Adipocyte (in vitro differentiated cells): ENCODE data around the gene TRIM49B.
"Not testable (repeated sequence)": the region's sequence is repeated elsewhere in the genome, so short reads cannot be mapped to it uniquely, and the experiment has no call there.

ENCODE experiments used
- DNase-seq: peaks from one replicate; pipeline ENCODE4 v3.0.0-alpha.2; 2015; ENCODE audit warnings: low read depth
- H3K27me3 ChIP-seq: replicated peaks from 2 replicates; pipeline ENCODE4 v1.7.0; 2013; ENCODE audit warnings: mild to moderate bottlenecking, low read length, moderate library complexity; ENCODE audit not compliant: control insufficient read depth, insufficient read depth
- H3K36me3 ChIP-seq: 2 replicates; pipeline ENCODE4 v1.7.0; 2013; ENCODE audit warnings: low read length, mild to moderate bottlenecking, moderate library complexity; ENCODE audit not compliant: control insufficient read depth, insufficient read depth, severe bottlenecking
- H3K4me1 ChIP-seq: 2 replicates; pipeline ENCODE4 v1.7.0; 2013; ENCODE audit warnings: mild to moderate bottlenecking, low read length, moderate library complexity; ENCODE audit not compliant: control insufficient read depth, insufficient read depth
- H3K4me3 ChIP-seq: 2 replicates; pipeline ENCODE4 v1.7.0; 2013; ENCODE audit warnings: mild to moderate bottlenecking, low read length, moderate library complexity
- H3K9ac ChIP-seq: 2 replicates; pipeline ENCODE4 v1.7.0; 2013; ENCODE audit warnings: mild to moderate bottlenecking, low read length, moderate library complexity
- H3K9me3 ChIP-seq: 2 replicates; pipeline ENCODE4 v1.7.0; 2013; ENCODE audit warnings: mild to moderate bottlenecking, low read length, moderate library complexity; ENCODE audit not compliant: control insufficient read depth

TRIM49B gene, protein sequence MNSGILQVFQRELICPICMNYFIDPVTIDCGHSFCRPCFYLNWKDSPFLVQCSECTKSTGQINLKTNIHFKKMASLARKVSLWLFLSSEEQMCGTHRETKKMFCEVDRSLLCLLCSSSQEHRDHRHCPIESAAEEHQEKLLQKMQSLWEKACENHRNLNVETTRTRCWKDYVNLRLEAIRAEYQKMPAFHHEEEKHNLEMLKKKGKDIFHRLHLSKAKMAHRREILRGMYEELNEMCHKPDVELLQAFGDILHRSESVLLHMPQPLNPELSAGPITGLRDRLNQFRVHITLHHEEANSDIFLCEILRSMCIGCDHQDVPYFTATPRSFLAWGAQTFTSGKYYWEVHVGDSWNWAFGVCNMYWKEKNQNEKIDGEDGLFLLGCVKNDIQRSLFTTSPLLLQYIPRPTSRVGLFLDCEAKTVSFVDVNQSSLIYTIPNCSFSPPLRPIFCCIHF

DNA sequence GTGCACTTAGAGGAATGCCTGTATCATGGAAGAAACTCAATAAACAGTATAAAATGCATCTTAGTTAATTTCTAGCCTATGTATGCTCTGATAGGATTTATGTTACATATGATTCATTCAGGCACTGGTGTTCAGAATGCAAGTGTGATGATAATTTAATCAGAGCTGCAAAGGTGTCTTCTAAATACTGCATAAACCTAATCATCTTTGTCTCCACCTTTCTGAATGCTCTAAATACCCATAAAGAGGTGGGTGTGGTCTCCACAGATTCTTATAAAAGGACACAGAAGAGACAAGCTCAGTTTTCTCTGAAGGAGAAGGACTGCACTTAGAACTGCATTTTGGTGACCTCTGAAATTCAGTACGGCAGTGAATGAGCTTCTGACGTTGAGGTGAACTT lies at the start of gene TRIM49B:
TRIM49B (plus strand) TSS at position 301 of the 400 bp plus-strand sequence. CDS start 2,777 bp downstream, outside the sequence.
- not testable (repeated sequence) for H3K4me1 ChIP-seq, H3K4me3 ChIP-seq, H3K27me3 ChIP-seq, H3K9me3 ChIP-seq, H3K9ac ChIP-seq, H3K36me3 ChIP-seq, DNase-seq

DNA sequence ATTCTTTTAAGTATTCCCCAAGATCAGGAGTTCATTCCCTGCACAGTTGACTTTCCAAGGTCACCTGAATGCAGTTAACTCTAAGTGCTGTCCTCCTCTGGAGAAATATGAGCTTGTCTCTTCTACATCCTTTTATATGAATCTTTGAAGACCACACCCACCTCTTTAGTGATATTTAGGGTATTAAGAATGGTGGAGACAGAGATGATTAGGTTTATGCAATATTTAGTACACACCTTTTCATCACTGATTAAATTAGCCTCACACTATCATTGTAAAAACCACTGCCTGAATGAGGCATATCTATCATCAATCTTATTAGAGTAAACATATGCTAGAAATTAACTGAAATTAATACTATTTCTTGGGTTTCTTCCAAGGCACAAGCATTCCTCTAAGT lies 44.8 kb upstream of the TRIM49B start, which contains the start of gene TRIM51G:
TRIM51G (minus strand) TSS at position 101 of the 400 bp plus-strand sequence. CDS start 2,190 bp downstream, outside the sequence.
- not testable (repeated sequence) for H3K36me3 ChIP-seq, H3K9ac ChIP-seq, H3K27me3 ChIP-seq, DNase-seq, H3K9me3 ChIP-seq, H3K4me3 ChIP-seq, H3K4me1 ChIP-seq

DNA sequence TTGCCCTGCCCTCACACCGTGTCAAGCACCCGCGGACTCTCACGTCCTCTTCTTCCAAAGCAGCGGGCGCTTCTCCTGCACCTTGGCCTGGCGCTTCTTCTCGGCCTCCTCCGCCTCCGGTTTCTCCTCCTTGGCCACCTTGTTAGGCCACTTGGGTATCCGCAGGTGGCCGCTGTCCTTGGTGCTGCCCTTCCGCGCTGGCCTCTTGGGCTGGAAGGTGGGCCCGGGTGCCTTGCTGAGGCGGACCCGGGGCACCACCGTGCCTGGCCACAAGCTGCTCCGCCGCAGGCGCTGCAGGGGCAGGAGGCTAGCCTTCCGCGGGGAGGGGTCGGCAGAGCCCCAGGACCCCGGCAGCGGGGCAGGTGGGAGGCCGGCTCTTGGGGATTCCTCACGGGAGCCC lies 19.6 kb downstream of the TRIM49B start:
- H3K9me3 ChIP-seq, H3K4me1 ChIP-seq, H3K36me3 ChIP-seq, DNase-seq, H3K9ac ChIP-seq, H3K27me3 ChIP-seq, H3K4me3 ChIP-seq: not testable (repeated sequence)

DNA sequence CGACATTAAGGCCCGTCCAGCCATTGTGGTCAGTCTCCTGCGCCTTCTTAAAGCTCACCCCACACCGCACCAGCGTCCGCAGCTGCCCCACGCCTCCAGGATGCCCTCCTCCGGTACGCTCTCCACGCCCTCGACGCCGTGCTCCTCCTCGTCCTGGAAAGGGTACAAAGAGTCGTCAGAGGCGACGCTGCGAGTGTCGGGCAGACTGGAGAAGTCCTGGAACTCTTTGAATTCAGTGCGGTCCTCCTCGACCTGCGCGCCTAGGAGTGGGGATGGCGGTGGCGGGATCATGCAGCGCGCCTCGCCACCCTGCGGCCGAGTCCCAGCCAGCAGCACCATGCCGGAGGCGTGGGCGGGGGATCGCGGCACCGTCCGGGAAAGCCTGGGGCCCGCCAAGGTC lies 21.2 kb downstream of the TRIM49B start:
- not testable (repeated sequence) for H3K9me3 ChIP-seq, H3K27me3 ChIP-seq, H3K9ac ChIP-seq, H3K4me1 ChIP-seq, H3K4me3 ChIP-seq, DNase-seq, H3K36me3 ChIP-seq

DNA sequence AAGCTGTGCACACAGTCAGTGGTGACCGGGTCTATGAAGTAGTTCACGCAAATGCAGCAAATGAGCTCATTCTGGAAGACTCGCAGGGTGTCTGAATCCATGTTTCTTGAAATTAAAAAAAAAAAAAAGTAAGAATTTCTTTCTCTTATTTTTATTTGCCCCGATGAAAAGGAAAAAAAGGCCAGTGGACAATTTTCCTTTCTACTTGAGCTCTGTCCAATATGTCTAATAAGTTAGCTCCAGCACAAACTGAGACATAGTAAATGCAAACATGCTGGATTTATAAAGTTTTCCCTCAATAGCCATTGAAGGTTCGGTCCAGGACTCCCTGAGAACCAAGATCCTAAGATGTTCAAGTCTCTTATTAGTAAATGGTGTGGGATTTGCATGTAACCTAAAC lies 30.4 kb downstream of the TRIM49B start, which contains the start of gene TRIM64C:
TRIM64C (minus strand) TSS at position 101 of the 400 bp plus-strand sequence; CDS start at position 101, 0 bp downstream.
- H3K27me3 ChIP-seq, H3K36me3 ChIP-seq, H3K9ac ChIP-seq, H3K4me3 ChIP-seq, DNase-seq, H3K9me3 ChIP-seq, H3K4me1 ChIP-seq: not testable (repeated sequence)

DNA sequence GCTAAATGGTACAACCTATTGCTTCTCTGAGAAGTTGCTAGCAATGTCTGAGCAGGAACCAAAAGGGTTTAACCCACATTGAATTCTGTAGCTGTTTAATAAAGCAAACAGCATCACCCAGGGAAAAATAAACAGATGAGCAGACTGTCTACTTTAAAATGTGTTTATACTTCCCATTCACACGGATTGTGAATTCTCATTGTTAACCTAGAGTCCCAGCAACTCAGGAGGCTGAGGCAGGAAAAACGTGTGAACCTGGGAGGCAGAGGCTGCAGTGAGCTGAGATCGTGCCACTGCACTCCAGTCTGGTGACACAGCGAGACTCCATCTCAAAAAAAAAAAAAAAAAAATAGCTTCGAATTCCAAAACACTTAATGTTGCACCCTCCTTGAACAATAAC lies 41.3 kb downstream of the TRIM49B start:
- H3K27me3 ChIP-seq, H3K9ac ChIP-seq, H3K36me3 ChIP-seq, H3K9me3 ChIP-seq, H3K4me1 ChIP-seq, H3K4me3 ChIP-seq, DNase-seq: not testable (repeated sequence)
